WTC11 (cell line): ENCODE results near the gene MPHOSPH6. TPM values are rescaled to one million over a fixed set of nuclear protein-coding genes. Genes with fewer than 3 reads are reported as not detected.
A peak's percentile ranks its signal among the peaks of the same experiment; 100 is the strongest.
"Not testable (repeated sequence)": the region's sequence is repeated elsewhere in the genome, so short reads cannot be mapped to it uniquely, and the experiment has no call there.

Experiments
- ATAC-seq: fragments of 200-7000 bp; cut with Tn5 transposase; 2 replicates; pipeline ENCODE4 v1.10.0; 2021; ENCODE audit warnings: mild to moderate bottlenecking, moderate library complexity
- CTCF ChIA-PET: fragments of 300-600 bp; sonication (Branson Sonifier 250); formaldehyde crosslinking; loops from one replicate; lab custom pipeline; 2021; ENCODE audit warnings: antibody characterized with exemption; lab: Charles Lee
- POLR2A ChIA-PET: fragments of 350-600 bp; sonication (Branson Sonifier 250); formaldehyde crosslinking; loops from one replicate; lab custom pipeline; 2021; ENCODE audit warnings: antibody characterized with exemption; lab: Charles Lee
- DNase-seq: peaks from one replicate; pipeline ENCODE4 v3.0.0; 2021; ENCODE audit warnings: low spot score
- H3K27ac Mint-ChIP-seq: 2 replicates; pipeline ENCODE4 v1.8.0; 2021; ENCODE audit warnings: mixed read lengths
- H3K27me3 Mint-ChIP-seq: 2 replicates; pipeline ENCODE4 v1.8.0; 2021; ENCODE audit warnings: low read depth, mild to moderate bottlenecking, moderate library complexity, mixed read lengths
- H3K36me3 Mint-ChIP-seq: 2 replicates; pipeline ENCODE4 v1.8.0; 2021; ENCODE audit warnings: mixed read lengths
- H3K4me1 Mint-ChIP-seq: 2 replicates; pipeline ENCODE4 v1.8.0; 2022; ENCODE audit warnings: mixed read lengths
- H3K4me3 Mint-ChIP-seq: 2 replicates; pipeline ENCODE4 v1.8.0; 2021; ENCODE audit warnings: mild to moderate bottlenecking, moderate library complexity, mixed read lengths
- H3K9me3 Mint-ChIP-seq: 2 replicates; pipeline ENCODE4 v1.8.0; 2021; ENCODE audit warnings: mixed read lengths
- ATF6 ChIP-seq: sonication (generic); formaldehyde crosslinking; IDR thresholded peaks from 2 replicates; pipeline ENCODE4 v1.8.1; 2023; ENCODE audit warnings: mild to moderate bottlenecking, missing genetic modification reagents
- CBFB ChIP-seq: sonication (generic); formaldehyde crosslinking; IDR thresholded peaks from 2 replicates; pipeline ENCODE4 v1.8.1; 2022; ENCODE audit warnings: mild to moderate bottlenecking, low read depth, missing genetic modification reagents
- CDX4 ChIP-seq: fragments of 250-450 bp; sonication (Bioruptor Pico); IDR thresholded peaks from 2 replicates; pipeline ENCODE4 v1.9.0; 2021; ENCODE audit warnings: moderate library complexity, mild to moderate bottlenecking, inconsistent platforms, borderline replicate concordance
- E2F4 ChIP-seq: sonication (generic); formaldehyde crosslinking; IDR thresholded peaks from 2 replicates; pipeline ENCODE4 v1.8.1; 2022; ENCODE audit warnings: low read depth, mild to moderate bottlenecking, moderate library complexity, missing genetic modification reagents, borderline replicate concordance
- E2F5 ChIP-seq: sonication (generic); formaldehyde crosslinking; IDR thresholded peaks from 2 replicates; pipeline ENCODE4 v1.8.1; 2022; ENCODE audit warnings: mild to moderate bottlenecking, moderate library complexity, missing genetic modification reagents
- FOXK1 ChIP-seq: sonication (generic); formaldehyde crosslinking; IDR thresholded peaks from 2 replicates; pipeline ENCODE4 v1.8.0; 2022; ENCODE audit warnings: mild to moderate bottlenecking, moderate library complexity, missing genetic modification reagents
- GABPB1 ChIP-seq: sonication (generic); formaldehyde crosslinking; IDR thresholded peaks from 2 replicates; pipeline ENCODE4 v1.8.1; 2023; ENCODE audit warnings: mild to moderate bottlenecking, missing genetic modification reagents
- GRHL2 ChIP-seq: fragments of 250-450 bp; sonication (Bioruptor Pico); IDR thresholded peaks from 2 replicates; pipeline ENCODE4 v1.8.0; 2022; ENCODE audit warnings: mild to moderate bottlenecking, moderate library complexity; ENCODE audit not compliant: insufficient replicate concordance, severe bottlenecking
- IRF1 ChIP-seq: sonication (generic); formaldehyde crosslinking; IDR thresholded peaks from 2 replicates; pipeline ENCODE4 v1.8.0; 2023; ENCODE audit warnings: missing genetic modification reagents
- KAT7 ChIP-seq: sonication (generic); formaldehyde crosslinking; IDR thresholded peaks from 2 replicates; pipeline ENCODE4 v1.8.1; 2023; ENCODE audit warnings: missing genetic modification reagents, mild to moderate bottlenecking, borderline replicate concordance
- SP1 ChIP-seq: sonication (generic); formaldehyde crosslinking; conservative IDR thresholded peaks from 2 replicates; pipeline ENCODE4 v1.8.1; 2022; ENCODE audit warnings: missing genetic modification reagents
- TEAD1 ChIP-seq: sonication (generic); formaldehyde crosslinking; IDR thresholded peaks from 2 replicates; pipeline ENCODE4 v1.8.0; 2022; ENCODE audit warnings: mild to moderate bottlenecking, missing genetic modification reagents
- USF2 ChIP-seq: sonication (generic); formaldehyde crosslinking; IDR thresholded peaks from 2 replicates; pipeline ENCODE4 v1.8.1; 2023; ENCODE audit warnings: mild to moderate bottlenecking, missing genetic modification reagents, moderate library complexity
- ZNF121 ChIP-seq: sonication (generic); formaldehyde crosslinking; IDR thresholded peaks from 2 replicates; pipeline ENCODE4 v1.8.0; 2023; ENCODE audit warnings: missing genetic modification reagents
- ZNF232 ChIP-seq: sonication (generic); formaldehyde crosslinking; IDR thresholded peaks from 2 replicates; pipeline ENCODE4 v1.8.0; 2022; ENCODE audit warnings: mild to moderate bottlenecking, missing genetic modification reagents
- ZNF317 ChIP-seq: sonication (generic); formaldehyde crosslinking; IDR thresholded peaks from 2 replicates; pipeline ENCODE4 v1.8.1; 2023; ENCODE audit warnings: low read depth, mild to moderate bottlenecking, moderate library complexity, missing genetic modification reagents, borderline replicate concordance
- ZNF512 ChIP-seq: sonication (generic); formaldehyde crosslinking; IDR thresholded peaks from 2 replicates; pipeline ENCODE4 v1.8.1; 2022; ENCODE audit warnings: missing genetic modification reagents, borderline replicate concordance
- total RNA-seq: library from RNA; stranded (reverse); gene quantifications from 3 replicates; pipeline ENCODE4 v1.2.3, GENCODE V29; 2021
- TF ChIP-seq, protein P1 (sequence below): sonication (generic); formaldehyde crosslinking; IDR thresholded peaks from 2 replicates; pipeline ENCODE4 v1.8.0; 2022; ENCODE audit warnings: mild to moderate bottlenecking, missing genetic modification reagents
- TF ChIP-seq, protein P2 (sequence below): fragments of 250-450 bp; sonication (Bioruptor Pico); IDR thresholded peaks from 2 replicates; pipeline ENCODE4 v1.8.0; 2021; ENCODE audit warnings: mild to moderate bottlenecking

Gene MPHOSPH6
- total RNA-seq, 1 experiment from 2014 or later = 30.8 TPM

GRCh38 chr16:82139286-82139571 lies 30.8 kb downstream of the MPHOSPH6 start:
- H3K4me3 Mint-ChIP-seq = peak overlapping the region; percentile 77
- H3K27me3 Mint-ChIP-seq, DNase-seq, ATAC-seq, H3K9me3 Mint-ChIP-seq: not testable (repeated sequence)
- POLR2A ChIA-PET = interaction anchor here (1.2 to 1.3 kb wide), 2 partner anchors 31 to 44 kb away, joined by 4 read pairs; partner anchors contain the start of gene MPHOSPH6
- CTCF ChIA-PET = interaction anchor here (1.4 kb wide), 1 partner anchor 91 kb away, joined by 5 read pairs; no protein-coding TSS in a partner anchor
- peak overlapping the region; percentile 92 for H3K27ac Mint-ChIP-seq
- peaks cover 19% of the 10 kb centered on the region for H3K4me1 Mint-ChIP-seq
- H3K36me3 Mint-ChIP-seq = peaks cover 40% of the 10 kb centered on the region

DNA sequence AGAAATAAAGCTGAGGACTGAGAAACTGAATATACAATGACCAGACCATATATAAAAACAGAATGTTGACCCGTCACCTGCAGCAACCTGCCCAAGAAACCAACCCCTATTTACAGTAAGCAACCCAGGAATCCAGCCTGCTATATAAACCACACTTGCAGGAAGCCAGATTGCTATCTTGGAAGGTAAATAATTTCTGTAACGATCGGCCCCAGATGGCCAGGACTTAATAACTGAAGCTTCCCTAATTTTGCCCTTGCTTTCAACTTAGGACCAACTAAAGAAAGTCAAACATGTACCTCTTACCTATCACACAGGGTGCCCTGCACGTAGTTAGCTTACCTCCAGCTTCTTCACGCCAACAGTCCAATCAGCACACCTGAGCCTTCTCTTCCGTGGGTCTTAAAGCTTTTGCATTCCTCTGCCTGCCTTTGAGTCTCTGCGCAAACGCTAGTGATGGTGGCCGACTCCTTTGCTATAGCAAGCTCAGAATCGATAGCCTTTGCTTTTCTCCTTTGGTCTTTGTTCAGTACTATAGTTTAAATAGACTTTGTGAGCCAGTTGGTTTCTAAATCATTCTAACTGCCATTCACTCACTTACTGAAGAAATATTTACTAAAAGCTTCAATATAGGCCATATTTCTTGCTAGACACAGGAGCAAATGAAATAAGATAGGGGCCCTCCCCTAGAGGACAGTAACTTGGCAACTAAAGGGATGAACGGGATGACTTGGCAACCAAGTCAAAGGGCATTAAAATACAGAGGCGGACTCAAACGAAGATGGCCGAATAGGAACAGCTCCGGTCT lies 31.3 kb downstream of the MPHOSPH6 start:
- POLR2A ChIA-PET = interaction anchor here (1.2 to 1.3 kb wide), 2 partner anchors 31 to 44 kb away, joined by 4 read pairs; partner anchors contain the start of gene MPHOSPH6
- DNase-seq (no peak), ATAC-seq (peak; percentile 48; the same call in 1 of the 2 replicates)
- CTCF ChIA-PET = interaction anchor here (1.4 kb wide), 1 partner anchor 91 kb away, joined by 5 read pairs; no protein-coding TSS in a partner anchor
- Mint-ChIP-seq H3K27me3 (no peaks in the 10 kb centered on the region), H3K4me1 (peaks cover 21% of the 10 kb centered on the region), H3K4me3 (peak overlapping the region; percentile 77), H3K27ac (peak overlapping the region; percentile 92), H3K36me3 (peaks cover 39% of the 10 kb centered on the region)
- TF ChIP-seq, protein P1, sequence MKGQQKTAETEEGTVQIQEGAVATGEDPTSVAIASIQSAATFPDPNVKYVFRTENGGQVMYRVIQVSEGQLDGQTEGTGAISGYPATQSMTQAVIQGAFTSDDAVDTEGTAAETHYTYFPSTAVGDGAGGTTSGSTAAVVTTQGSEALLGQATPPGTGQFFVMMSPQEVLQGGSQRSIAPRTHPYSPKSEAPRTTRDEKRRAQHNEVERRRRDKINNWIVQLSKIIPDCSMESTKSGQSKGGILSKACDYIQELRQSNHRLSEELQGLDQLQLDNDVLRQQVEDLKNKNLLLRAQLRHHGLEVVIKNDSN = no peak
- TF ChIP-seq CBFB (no peak), FOXK1 (CRISPR knock-in tag) (no peak), GABPB1 (CRISPR knock-in tag) (no peak), ZNF232 (CRISPR knock-in tag) (no peak), SP1 (CRISPR knock-in tag) (no peak), KAT7 (no peak), ZNF121 (CRISPR knock-in tag) (no peak), TEAD1 (no peak), ZNF512 (CRISPR knock-in tag) (no peak), E2F5 (CRISPR knock-in tag) (no peak), E2F4 (CRISPR knock-in tag) (no peak), ZNF317 (CRISPR knock-in tag) (no peak)
- TF ChIP-seq, protein P2, sequence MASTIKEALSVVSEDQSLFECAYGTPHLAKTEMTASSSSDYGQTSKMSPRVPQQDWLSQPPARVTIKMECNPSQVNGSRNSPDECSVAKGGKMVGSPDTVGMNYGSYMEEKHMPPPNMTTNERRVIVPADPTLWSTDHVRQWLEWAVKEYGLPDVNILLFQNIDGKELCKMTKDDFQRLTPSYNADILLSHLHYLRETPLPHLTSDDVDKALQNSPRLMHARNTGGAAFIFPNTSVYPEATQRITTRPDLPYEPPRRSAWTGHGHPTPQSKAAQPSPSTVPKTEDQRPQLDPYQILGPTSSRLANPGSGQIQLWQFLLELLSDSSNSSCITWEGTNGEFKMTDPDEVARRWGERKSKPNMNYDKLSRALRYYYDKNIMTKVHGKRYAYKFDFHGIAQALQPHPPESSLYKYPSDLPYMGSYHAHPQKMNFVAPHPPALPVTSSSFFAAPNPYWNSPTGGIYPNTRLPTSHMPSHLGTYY (CRISPR knock-in tag) = no peak
- TF ChIP-seq, all 79 proteins: peak for 0
- H3K9me3 Mint-ChIP-seq = peaks cover 9% of the 10 kb centered on the region

DNA sequence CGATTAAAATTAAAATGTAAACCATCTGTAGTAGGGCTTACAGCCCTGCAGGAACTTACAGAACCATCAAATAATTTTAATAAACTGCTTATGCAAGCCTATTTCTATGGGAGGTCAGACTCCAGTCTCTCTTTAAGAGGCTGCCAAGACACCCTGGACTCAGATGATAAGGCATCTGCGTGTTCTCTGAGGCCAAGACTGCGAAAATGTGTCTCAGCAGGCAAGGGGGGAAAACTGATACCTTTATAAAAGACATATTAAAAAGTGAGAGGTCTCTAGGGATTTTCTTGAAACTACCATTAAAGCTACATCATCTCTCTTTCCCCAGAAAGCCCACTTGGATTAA lies 32.2 kb downstream of the MPHOSPH6 start:
- ChIA-PET CTCF (no interaction called here), POLR2A (no interaction called here)
- Mint-ChIP-seq H3K4me1 (peaks cover 21% of the 10 kb centered on the region), H3K4me3 (no peak overlapping the region), H3K36me3 (peaks cover 32% of the 10 kb centered on the region), H3K9me3 (peaks cover 9% of the 10 kb centered on the region), H3K27me3 (no peaks in the 10 kb centered on the region), H3K27ac (no peak overlapping the region)
- ATAC-seq (no peak), DNase-seq (no peak)
- TF ChIP-seq USF2 (no peak), GRHL2 (CRISPR knock-in tag) (no peak), ATF6 (CRISPR knock-in tag) (no peak), IRF1 (no peak), CDX4 (no peak)
